Fibroblast of villous mesenchyme (primary cell): ENCODE data around the gene ADCY5. TPM values are rescaled to one million over a fixed set of nuclear protein-coding genes. Genes with fewer than 3 reads are reported as not detected.

Source experiments
- DNase-seq: peaks from one replicate; pipeline ENCODE4 v3.0.0-alpha.2; 2010; ENCODE audit warnings: low read depth
- H3K4me3 ChIP-seq: 2 replicates; pipeline ENCODE4 v1.5.1; 2011; ENCODE audit warnings: low read depth, mild to moderate bottlenecking, low read length
- CTCF ChIP-seq: IDR thresholded peaks from 2 replicates; pipeline ENCODE4 v1.5.1; 2012; ENCODE audit warnings: low read depth, mild to moderate bottlenecking, low read length; ENCODE audit not compliant: insufficient read depth
- total RNA-seq: library from RNA; depleted of rRNA; stranded (reverse); fragments of >200 nt; gene quantifications from 2 replicates; pipeline ENCODE4 v1.2.3, GENCODE V29; 2012

The ADCY5 gene
- total RNA-seq, 1 donor, result 0.43 TPM

GRCh38 chr3:123431658-123432324 is 17.1 kb downstream of the ADCY5 start:
- no peak overlapping the region for H3K4me3 ChIP-seq
- peak; percentile 52 for DNase-seq
- no peak for TF ChIP-seq CTCF

GRCh38 chr3:123431007-123431657 is 17.8 kb downstream of the ADCY5 start:
- no peak for DNase-seq
- H3K4me3 ChIP-seq, result no peak overlapping the region
- TF ChIP-seq CTCF, result no peak

- DNase-seq, result no peak
- no peak overlapping the region for H3K4me3 ChIP-seq
- TF ChIP-seq CTCF, result no peak
Measured at GRCh38 chr3:123430266-123430665, 18.6 kb downstream of the ADCY5 start.

- no peak overlapping the region for H3K4me3 ChIP-seq
- no peak for DNase-seq
- TF ChIP-seq CTCF, result no peak
Measured at GRCh38 chr3:123429362-123430125, 19.3 kb downstream of the ADCY5 start.

- no peak for TF ChIP-seq CTCF
- no peak for DNase-seq
Measured at GRCh38 chr3:123424999-123425712, 23.7 kb downstream of the ADCY5 start.

GRCh38 chr3:123424321-123424998 is 24.4 kb downstream of the ADCY5 start:
- no peak overlapping the region for H3K4me3 ChIP-seq
- no peak for TF ChIP-seq CTCF
- DNase-seq, result no peak

More at GRCh38 chr3:123424999-123425712, 23.7 kb downstream of the ADCY5 start:
- no peak overlapping the region for H3K4me3 ChIP-seq
